NAMALWA (cell line): ENCODE data around the gene PALD1.

Source experiments
- DNase-seq: peaks from one replicate; pipeline ENCODE4 v3.0.0-alpha.2; 2015; ENCODE audit warnings: low spot score

PALD1 gene

DNA sequence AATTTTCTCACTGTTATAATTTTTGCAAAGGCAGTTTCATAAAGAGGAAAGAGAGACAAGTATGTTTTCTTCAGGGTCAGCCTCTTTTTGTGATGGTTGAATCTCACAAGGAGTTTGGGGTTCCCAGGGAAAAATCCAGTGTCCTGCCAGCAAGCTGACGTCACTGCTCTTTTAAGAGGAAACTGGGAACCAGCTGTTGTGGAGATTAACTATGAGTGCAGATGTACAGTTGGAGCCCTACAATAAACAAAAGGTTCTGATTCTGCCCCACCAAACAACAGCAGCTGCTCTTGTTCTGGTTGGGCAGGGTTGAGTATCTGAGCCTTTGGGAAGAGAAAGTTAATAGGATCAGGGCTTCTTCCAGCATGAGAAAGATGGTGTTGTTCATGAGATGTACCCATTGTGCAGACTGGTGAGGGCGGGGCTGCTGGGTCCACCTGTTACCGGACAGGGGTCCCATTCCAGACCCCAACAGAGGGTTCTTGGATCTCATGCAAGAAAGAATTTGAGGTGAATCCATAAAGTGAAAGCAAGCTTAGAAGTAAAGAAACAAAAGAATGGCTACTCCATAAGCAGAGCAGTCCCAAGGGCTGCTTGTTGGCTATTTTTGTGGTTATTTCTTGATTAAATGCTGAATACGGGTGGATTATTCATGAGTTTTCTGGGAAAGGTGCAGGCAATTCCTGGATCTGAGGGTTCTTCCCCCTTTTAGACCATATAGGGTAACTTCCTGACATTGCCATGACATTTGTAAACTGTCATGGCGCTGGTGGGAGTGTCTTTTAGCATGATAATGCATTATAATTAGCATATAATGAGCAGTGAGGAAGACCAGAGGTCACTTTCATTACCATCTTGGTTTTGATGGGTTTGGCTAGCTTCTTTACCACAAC is 111.4 kb downstream of the PALD1 start:
- DNase-seq = no peak

DNA sequence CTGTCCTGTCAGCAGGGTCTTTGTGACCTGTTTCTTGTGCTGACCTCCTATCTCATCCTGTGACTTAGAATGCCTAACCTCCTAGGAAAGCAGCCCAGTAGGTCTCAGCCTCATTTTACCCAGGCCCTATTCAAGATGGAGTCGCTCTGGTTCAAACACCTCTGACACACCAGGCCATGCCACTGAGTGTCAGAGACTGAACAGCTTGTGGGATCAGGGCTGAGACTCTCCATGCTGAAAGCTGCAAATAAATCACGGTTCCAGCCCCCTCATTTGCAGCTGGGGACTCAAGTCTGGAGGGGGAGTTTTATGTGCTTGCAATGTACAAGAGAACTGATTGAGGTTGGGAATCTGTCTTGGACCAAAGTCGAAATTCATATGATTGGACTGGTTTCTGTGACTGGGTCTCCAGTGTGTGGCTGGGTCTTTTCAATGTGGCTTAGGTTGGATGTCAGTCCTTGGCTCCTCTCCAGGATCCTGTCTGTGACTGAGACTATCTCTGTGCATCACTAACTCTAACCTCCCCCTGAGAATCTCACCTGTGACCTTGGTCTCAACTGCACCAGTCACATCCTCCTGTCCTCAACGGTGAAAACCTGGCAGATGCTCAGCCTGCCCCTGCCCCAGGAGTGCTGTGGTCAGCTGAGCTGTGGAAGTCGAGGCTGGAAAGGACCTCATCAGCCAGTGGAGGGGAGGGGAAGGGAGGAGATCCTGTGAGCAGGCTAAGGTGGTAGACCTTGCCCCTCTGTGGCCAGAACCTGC is 112.3 kb downstream of the PALD1 start:
- no peak for DNase-seq

GRCh38 chr10:70592186-70592735 is 113.7 kb downstream of the PALD1 start:
- no peak for DNase-seq

DNA sequence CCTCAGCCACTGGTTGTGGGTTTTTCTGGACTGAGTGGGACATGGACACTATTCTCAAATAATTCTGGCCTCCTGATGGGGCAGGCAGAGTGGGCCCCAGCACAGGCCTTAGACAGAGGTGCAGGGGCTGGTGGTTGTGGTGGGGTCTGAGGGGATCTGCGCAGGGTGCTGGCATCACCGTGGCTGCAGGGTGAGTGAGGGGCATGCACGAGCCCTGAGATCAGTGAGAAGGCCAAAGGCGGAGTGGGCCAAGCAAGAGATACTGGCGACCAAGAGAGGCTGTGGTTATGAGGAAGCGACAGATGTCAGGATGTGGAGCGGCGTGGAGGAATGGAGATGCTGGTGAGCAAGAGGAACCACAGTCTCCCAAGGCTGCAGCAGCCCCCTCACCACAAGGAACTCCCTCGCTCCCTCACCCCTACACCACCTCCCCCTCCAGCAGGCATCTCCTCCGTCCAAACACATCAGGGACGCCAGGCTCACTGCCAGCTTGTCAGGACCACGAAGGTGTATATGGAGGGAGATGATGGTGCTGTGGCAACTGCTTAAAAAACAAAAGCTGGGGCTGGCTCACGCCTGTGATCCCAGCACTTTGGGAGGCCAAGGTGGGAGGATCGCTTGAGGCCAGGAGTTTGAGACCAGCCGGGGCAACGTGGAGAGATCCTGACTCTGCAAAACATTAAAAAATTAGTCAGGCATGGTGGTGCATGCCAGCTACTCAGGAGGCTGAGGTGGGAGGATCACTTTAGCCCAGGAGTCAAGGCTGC is 114.4 kb downstream of the PALD1 start:
- no peak for DNase-seq

DNA sequence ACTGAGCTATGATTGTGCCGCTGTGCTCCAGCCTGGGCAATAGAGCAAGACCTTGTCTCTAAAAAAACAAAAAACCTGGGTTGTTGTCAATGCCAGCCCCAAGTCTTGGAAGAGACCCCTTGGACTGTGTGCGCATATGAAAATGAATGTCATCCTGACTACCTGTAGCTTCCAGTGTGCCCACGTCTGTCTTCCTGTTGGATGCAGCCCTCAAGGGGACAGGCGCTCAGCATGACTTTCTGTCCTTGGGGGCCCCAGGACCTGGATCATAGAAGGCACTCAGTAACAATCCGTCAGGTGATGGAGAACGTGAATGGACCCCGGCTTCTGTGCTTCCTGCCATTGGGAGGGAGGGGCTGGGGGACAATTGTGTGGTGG is 114.9 kb downstream of the PALD1 start:
- DNase-seq = no peak

DNA sequence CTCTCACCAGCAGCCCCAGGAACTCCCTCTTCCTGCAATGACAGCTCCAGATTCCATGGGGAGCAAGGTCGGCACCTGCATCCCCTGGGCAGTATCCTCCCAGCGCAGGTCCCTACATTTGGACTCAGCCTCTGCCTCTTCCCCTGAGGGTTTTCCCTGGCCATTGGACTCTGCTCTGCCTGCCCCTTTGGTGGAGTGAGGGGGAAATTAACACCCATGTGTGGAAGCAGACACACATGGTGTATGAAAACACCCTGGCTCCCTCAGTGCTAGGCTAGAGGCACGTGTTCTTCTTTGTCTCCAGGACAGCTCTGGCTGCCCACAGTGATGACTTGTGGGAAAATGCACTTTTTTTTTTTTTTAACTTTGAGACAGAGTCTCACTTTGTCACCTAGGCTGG is 115.6 kb downstream of the PALD1 start:
- DNase-seq = no peak

DNA sequence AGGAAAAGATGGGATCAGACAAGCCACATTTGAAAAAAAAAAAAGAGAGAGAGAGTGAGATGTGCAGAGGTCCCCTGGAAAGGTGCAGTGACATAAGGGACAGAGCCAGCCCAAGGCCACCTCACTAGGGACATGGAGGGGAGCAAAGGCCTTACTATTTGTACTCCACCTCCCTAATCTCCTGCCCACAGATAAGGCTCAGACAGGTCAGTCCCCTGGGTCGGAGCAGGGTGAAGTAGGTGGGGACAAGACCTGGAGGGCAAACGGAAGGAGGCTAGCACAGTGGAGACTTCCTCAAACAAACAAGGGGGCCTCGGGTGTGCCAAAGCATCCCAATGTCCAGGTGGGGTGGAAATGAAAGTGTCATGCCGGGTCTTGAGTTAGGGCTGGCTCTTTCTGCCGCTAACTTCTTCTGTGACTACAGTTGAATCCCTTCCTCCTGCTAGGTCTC is 117.0 kb downstream of the PALD1 start:
- DNase-seq = no peak

GRCh38 chr10:70596110-70596798 is 117.7 kb downstream of the PALD1 start:
- no peak for DNase-seq

DNA sequence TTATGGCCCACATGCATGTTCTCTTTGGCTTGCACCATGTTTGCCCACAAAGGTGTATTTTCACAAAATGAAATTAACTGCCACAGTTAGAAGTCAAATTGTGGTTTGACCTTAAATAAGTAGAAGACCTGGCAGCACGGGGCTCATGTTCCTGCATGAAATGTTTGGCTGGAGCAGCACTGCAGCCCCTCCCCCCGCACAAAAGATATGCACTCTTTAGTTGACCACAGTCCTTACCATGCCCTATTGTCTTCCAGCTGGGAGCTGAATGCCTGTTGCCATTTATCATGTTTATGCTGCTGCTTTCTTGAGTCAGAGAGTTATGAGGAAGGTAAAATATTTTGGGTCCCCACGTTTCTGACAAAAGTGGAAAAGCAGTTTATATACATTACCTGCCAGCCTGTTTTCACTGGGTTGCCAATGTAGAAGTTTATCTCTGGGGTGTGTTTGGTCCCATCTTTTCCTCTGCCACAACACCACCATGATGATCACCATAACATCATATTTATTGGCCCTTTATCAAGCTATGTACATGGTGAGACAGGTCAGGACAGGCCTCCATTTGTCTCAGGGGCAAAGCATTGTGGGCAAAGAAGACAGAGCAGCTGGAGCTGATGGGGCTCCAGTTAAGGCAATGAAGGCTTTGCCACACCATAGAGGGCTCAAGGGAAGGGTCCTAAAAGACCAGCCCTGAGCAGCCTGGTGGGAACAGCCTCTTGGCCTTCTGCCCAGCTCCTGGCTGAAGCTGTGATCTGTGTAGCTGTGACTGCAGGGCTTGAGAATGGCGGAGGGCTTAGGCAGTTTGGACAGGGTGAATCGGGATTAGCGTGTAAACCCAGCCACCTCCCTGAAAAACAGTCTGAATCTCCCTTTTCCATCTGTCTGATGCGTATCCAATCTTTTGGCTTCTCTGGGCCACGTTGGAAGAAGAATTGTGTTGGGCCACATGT is 118.6 kb downstream of the PALD1 start:
- no peak for DNase-seq

- DNase-seq = no peak
These were observed 119.6 kb downstream of the PALD1 start for GRCh38 chr10:70597856-70598815.

- no peak for DNase-seq
These were observed 120.3 kb downstream of the PALD1 start for GRCh38 chr10:70598857-70599295.

DNA sequence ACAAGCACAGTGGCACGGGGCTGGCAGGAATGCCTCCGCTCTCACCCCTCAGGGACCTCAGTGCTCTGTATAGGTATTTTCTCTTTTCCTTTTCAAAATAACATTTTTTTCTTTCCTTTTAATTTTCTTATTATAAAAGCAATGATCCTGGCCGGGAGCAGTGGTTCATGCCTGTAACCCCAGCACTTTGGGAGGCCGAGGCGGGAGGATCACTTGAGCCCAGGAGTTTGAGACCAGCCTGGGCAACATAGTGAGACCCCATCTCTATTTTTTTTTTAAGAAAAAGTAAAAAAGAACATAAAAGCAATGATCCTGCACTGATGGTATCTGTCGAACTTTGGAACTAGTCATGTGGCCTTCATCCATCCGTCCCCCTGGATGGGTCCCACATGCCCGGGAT is 120.8 kb downstream of the PALD1 start:
- no peak for DNase-seq

DNA sequence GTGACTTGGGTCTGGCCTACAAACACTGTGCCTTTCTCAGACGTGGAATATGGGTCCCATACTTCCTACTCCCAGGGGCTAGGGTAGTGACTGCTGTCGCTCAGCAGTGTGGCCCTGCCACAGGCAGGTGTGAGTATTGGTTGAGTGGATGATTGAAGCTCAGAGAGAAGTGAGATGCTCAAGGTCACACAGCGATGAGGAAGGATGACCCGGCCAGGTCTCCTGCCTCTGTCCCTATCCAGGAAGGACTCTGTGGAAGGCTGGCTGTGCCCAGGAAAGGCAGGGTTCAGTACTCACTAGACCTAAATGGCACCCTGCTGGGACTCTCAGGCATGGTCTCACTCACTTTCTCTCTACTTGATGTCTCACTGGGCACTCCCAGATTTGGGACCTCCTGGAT is 121.2 kb downstream of the PALD1 start:
- no peak for DNase-seq

- DNase-seq = no peak
These were observed 122.2 kb downstream of the PALD1 start for GRCh38 chr10:70600512-70601395.

DNA sequence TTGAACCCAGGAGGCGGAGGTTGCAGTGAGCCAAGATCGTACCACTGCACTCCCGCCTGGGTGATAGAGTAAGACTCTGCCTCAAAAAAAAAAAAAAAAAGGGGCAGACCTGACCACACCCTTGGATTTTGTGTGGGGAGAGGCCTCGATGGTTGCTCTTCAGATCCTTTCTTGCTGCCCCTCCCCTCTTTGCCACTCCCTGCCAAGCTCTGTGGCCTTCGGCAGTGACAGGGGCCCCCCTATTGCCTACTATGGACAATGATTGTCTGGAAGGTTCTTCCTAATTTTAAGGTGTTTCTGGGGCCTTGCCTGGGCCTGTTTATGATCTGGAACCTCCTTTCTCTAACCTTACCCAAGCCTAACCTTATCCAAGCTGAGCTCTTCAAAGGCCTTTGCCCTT is 123.2 kb downstream of the PALD1 start:
- no peak for DNase-seq

DNA sequence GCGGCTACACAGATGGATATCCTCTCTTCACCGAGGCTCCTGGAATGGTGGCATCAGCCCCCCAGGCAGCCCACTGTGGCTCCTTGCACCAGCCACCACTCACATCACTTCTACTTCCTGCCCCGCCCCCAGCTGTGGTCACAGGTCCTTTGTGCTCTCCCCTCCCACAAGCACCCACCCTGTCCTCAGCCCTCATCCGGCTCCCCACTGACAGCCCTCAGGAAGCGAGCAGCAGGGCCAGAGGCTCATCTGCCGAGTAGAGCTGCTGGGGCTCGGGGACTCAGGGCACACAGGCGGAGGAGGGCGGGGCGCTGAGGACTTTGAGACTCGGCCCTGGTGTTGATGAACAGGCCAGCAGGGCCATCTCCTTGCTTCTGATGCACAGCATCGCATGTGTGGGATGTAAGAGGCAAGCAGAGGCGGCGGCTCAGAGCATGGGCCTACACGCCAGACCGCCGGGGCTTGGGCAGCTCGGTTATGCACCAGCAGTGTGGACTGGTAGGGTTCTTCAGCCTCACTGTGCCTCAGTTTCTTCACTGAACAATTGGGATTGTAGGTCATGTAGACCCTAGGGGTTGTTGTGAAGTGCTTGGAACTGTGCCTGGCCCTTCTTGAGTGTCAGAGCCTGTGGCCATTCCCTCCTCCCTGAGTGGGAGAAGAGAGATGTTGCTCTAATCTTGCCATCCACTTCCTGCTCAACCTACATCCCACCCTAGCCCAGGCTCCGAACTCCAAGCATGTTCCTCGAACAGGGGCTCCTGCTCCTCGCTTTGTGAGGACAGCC is 124.3 kb downstream of the PALD1 start, which contains the start of gene PRF1:
PRF1 (minus strand) TSS at position 77 of the 784 bp plus-strand sequence. CDS start 1,839 bp downstream, outside the sequence.
- no peak for DNase-seq

- no peak for DNase-seq
These were observed 124.9 kb downstream of the PALD1 start for GRCh38 chr10:70603449-70603801.
